Stomach (tissue), 9 donors: ENCODE measurements around the gene ICOS. TPM values are rescaled to one million over a fixed set of nuclear protein-coding genes. Genes with fewer than 3 reads are reported as not detected.

Source experiments
- DNase-seq, 2 donors: peaks; one replicate each; pipeline versions ENCODE4 v3.0.0 to v3.0.0-alpha.2; 2013 to 2019
- H3K27ac ChIP-seq, 5 donors: fragments of 200-600 bp in 4 of 5; sonication (generic) in 4 of 5; one replicate each; pipeline ENCODE4 v1.5.1; 2013 to 2019; ENCODE audit warnings: mild to moderate bottlenecking in 1 of 5, moderate library complexity in 1 of 5
- H3K27me3 ChIP-seq, 3 donors: fragments of 200-600 bp; sonication (generic); one replicate each; pipeline ENCODE4 v1.5.1; 2017 to 2019; ENCODE audit warnings: mixed run types in 1 of 3
- H3K36me3 ChIP-seq, 4 donors: fragments of 200-600 bp; sonication (generic); 1 replicate in 3 of 4; 2 replicates in 1 of 4; pipeline ENCODE4 v1.5.1; 2016 to 2019
- H3K4me1 ChIP-seq, 4 donors: fragments of 200-600 bp; sonication (generic); one replicate each; pipeline ENCODE4 v1.5.1; 2016 to 2019
- H3K4me3 ChIP-seq, 4 donors: fragments of 200-600 bp; sonication (generic) in 3 of 4; one replicate each; pipeline ENCODE4 v1.5.1; 2016 to 2019; ENCODE audit warnings: mild to moderate bottlenecking in 1 of 4
- H3K9me3 ChIP-seq, 4 donors: fragments of 200-600 bp; sonication (generic); one replicate each; pipeline ENCODE4 v1.5.1; 2016 to 2019
- CTCF ChIP-seq, 7 experiments: fragments of 450-650 bp in 4 of 7; fragments of 200-600 bp in 3 of 7; sonication (generic) in 3 of 7; IDR thresholded peaks; one replicate each; pipeline ENCODE4 v1.5.1; 2016 to 2019; ENCODE audit warnings: antibody characterized with exemption in 7 of 7, control low read depth in 2 of 7, mild to moderate bottlenecking in 1 of 7
- EP300 ChIP-seq: sonication (generic); formaldehyde crosslinking; IDR thresholded peaks from one replicate; pipeline ENCODE4 v1.6.1; 2017; ENCODE audit warnings: antibody characterized with exemption
- POLR2A ChIP-seq, 4 donors: fragments of 450-650 bp; IDR thresholded peaks; one replicate each; pipeline ENCODE4 v1.6.1; 2016; ENCODE audit warnings: antibody characterized with exemption in 4 of 4, control low read depth in 2 of 4, mild to moderate bottlenecking in 1 of 4, moderate library complexity in 1 of 4
- POLR2AphosphoS5 ChIP-seq, 3 donors: sonication (generic); formaldehyde crosslinking; IDR thresholded peaks; one replicate each; pipeline ENCODE4 v1.6.1; 2016; ENCODE audit warnings: antibody characterized with exemption in 3 of 3
- WGBS, 5 donors: extraction: QIAGEN DNeasy Blood & Tissue Kit in 3 of 5; methylation state at CpG; one replicate each; pipeline versions ENCODE4 v1.1.5 to v1.1.7; 2013 to 2018; 5-methylcytosine and 5-hydroxymethylcytosine counted together
- intact Hi-C: fragments of 100-400 bp; cut with DNase I; formaldehyde crosslinking; loops from one replicate; pipeline ENCODE4 v1.15.1; 2023; ENCODE audit warnings: low total_unique reads
- polyA plus RNA-seq, 3 donors: library from polyadenylated mRNA; stranded (reverse); fragments of 200-250 nt; gene quantifications; one replicate each; pipeline ENCODE4 v1.2.3, GENCODE V29; 2013
- total RNA-seq, 5 donors: library from RNA; depleted of rRNA; stranded (reverse); fragments of >200 nt; gene quantifications; one replicate each; pipeline versions ENCODE4 v1.1.0 to v1.2.3, GENCODE V29; 2014 to 2016
- donor health status: healthy with polysubstance abuse.
- donor health status: Bipolar disorder and iron deficiency.
- donor health status: healthy.

ICOS gene
- total and polyA plus RNA-seq, 8 donors = 0.29 to 9.3 (median 0.33) TPM; not detected in 3

- no peaks in the 10 kb centered on the region for H3K36me3 ChIP-seq
- peaks cover 0 to 16% (median 7%) of the 10 kb centered on the region in 4 donors for H3K4me1 ChIP-seq
- no peaks in the 10 kb centered on the region for H3K27me3 ChIP-seq
- no peak overlapping the region for H3K27ac ChIP-seq
- TF ChIP-seq EP300 = no peak
- TF ChIP-seq POLR2A (IDR thresholded peaks at IDR 0.05) = no peak
- no peak for TF ChIP-seq CTCF (IDR thresholded peaks at IDR 0.05)
- TF ChIP-seq POLR2AphosphoS5 (IDR thresholded peaks at IDR 0.05) = no peak
- intact Hi-C loops = no loop called here
- H3K4me3 ChIP-seq = no peak overlapping the region
- 95 to 100% (median 100%) methylated on average over 1 of the region's 1 CpG for WGBS, 5 donors
- no peak for DNase-seq
- no peaks in the 10 kb centered on the region for H3K9me3 ChIP-seq
Observed at GRCh38 chr2:203890733-203891132, 45.8 kb upstream of the ICOS start.

GRCh38 chr2:203891474-203891873, 45.1 kb upstream of the ICOS start:
- no peak for DNase-seq
- Histone ChIP-seq H3K9me3 (no peaks in the 10 kb centered on the region), H3K4me3 (no peak overlapping the region), H3K27ac (no peak overlapping the region), H3K4me1 (peaks cover 0 to 16% (median 7%) of the 10 kb centered on the region in 4 donors), H3K27me3 (no peaks in the 10 kb centered on the region), H3K36me3 (no peaks in the 10 kb centered on the region)
- intact Hi-C loops = no loop called here
- WGBS, 5 donors = 78 to 98% (median 91%) methylated on average over 2 of the region's 2 CpGs
- TF ChIP-seq POLR2AphosphoS5 (IDR thresholded peaks at IDR 0.05) (no peak), EP300 (no peak)

GRCh38 chr2:203892207-203892606, 44.4 kb upstream of the ICOS start:
- no peak for DNase-seq
- 85 to 96% (median 91%) methylated on average over 4 of the region's 4 CpGs for WGBS, 5 donors
- Histone ChIP-seq H3K36me3 (no peaks in the 10 kb centered on the region), H3K27me3 (no peaks in the 10 kb centered on the region), H3K27ac (no peak overlapping the region), H3K4me1 (peaks cover 0 to 12% (median 6%) of the 10 kb centered on the region in 4 donors), H3K9me3 (no peaks in the 10 kb centered on the region), H3K4me3 (no peak overlapping the region)
- TF ChIP-seq POLR2A (IDR thresholded peaks at IDR 0.05) (no peak), EP300 (no peak), CTCF (IDR thresholded peaks at IDR 0.05) (no peak), POLR2AphosphoS5 (IDR thresholded peaks at IDR 0.05) (no peak)
- intact Hi-C loops = no loop called here

GRCh38 chr2:203893401-203893800, 43.2 kb upstream of the ICOS start:
- intact Hi-C loops = no loop called here
- Histone ChIP-seq H3K27ac (no peak overlapping the region), H3K27me3 (no peaks in the 10 kb centered on the region), H3K4me3 (no peak overlapping the region), H3K9me3 (no peaks in the 10 kb centered on the region), H3K4me1 (peaks cover 0 to 3% (median under 1%) of the 10 kb centered on the region in 4 donors), H3K36me3 (no peaks in the 10 kb centered on the region)
- peak in 1 of 2 donors; percentile 87 for DNase-seq
- no peak for TF ChIP-seq POLR2A (IDR thresholded peaks at IDR 0.05)
- peak in 1 of 3 donors; percentile 20 for TF ChIP-seq POLR2AphosphoS5 (IDR thresholded peaks at IDR 0.05)

GRCh38 chr2:203893840-203894239, 42.7 kb upstream of the ICOS start:
- 74 to 90% (median 86%) methylated on average over 7 of the region's 7 CpGs for WGBS, 5 donors

More at GRCh38 chr2:203893840-203894239, 42.7 kb upstream of the ICOS start:
- no peak for DNase-seq
- Histone ChIP-seq H3K36me3 (no peaks in the 10 kb centered on the region), H3K4me1 (peaks cover 0 to 7% (median 0%) of the 10 kb centered on the region in 4 donors), H3K27ac (no peak overlapping the region), H3K4me3 (no peak overlapping the region), H3K9me3 (no peaks in the 10 kb centered on the region), H3K27me3 (no peaks in the 10 kb centered on the region)
- TF ChIP-seq CTCF (IDR thresholded peaks at IDR 0.05) (no peak), POLR2AphosphoS5 (IDR thresholded peaks at IDR 0.05) (no peak), EP300 (no peak), POLR2A (IDR thresholded peaks at IDR 0.05) (no peak)
- intact Hi-C loops = no loop called here
